Ovary (tissue), 9 donors: ENCODE data around the gene COA8. TPM values are rescaled to one million over a fixed set of nuclear protein-coding genes. Genes with fewer than 3 reads are reported as not detected.

Experiments
- DNase-seq, 5 donors: peaks; one replicate each; pipeline ENCODE4 v3.0.0-alpha.2; 2019 to 2020
- H3K27ac ChIP-seq, 2 donors: fragments of 200-600 bp; one replicate each; pipeline versions ENCODE4 v1.5.1 to v1.8.0; 2019 to 2022
- H3K27me3 ChIP-seq: fragments of 200-600 bp; one replicate; pipeline ENCODE4 v1.8.0; 2022
- H3K36me3 ChIP-seq: fragments of 200-600 bp; sonication (generic); one replicate; pipeline ENCODE4 v1.5.1; 2019
- H3K4me1 ChIP-seq: one replicate; pipeline ENCODE4 v1.8.1; 2013; ENCODE audit warnings: mild to moderate bottlenecking, moderate library complexity; ENCODE audit not compliant: insufficient read depth
- H3K4me3 ChIP-seq: fragments of 200-600 bp; sonication (generic); one replicate; pipeline ENCODE4 v1.5.1; 2017
- H3K9me3 ChIP-seq, 2 donors: fragments of 200-600 bp in 1 of 2; sonication (generic) in 1 of 2; one replicate each; pipeline versions ENCODE4 v1.5.1 to v1.8.1; 2013 to 2019; ENCODE audit warnings: mild to moderate bottlenecking in 1 of 2, moderate library complexity in 1 of 2
- EP300 ChIP-seq: sonication (generic); formaldehyde crosslinking; IDR thresholded peaks from one replicate; pipeline ENCODE4 v1.6.1; 2017; ENCODE audit warnings: antibody characterized with exemption
- POLR2A ChIP-seq: fragments of 450-650 bp; IDR thresholded peaks from one replicate; pipeline ENCODE4 v1.6.1; 2017; ENCODE audit warnings: antibody characterized with exemption, mild to moderate bottlenecking, moderate library complexity
- WGBS, 3 donors: extraction: QIAGEN DNeasy Blood & Tissue Kit in 1 of 3; methylation state at CpG; one replicate each; pipeline versions ENCODE4 v1.1.5 to v1.1.7; 2013 to 2017; 5-methylcytosine and 5-hydroxymethylcytosine counted together
- intact Hi-C, 4 donors: fragments of 100-400 bp; cut with DNase I; formaldehyde crosslinking; loops; one replicate each; pipeline versions ENCODE4 v1.11.0 to v1.15.1; 2022 to 2023
- polyA plus RNA-seq, 2 donors: library from polyadenylated mRNA; stranded (reverse); fragments of 200-250 nt in 1 of 2; fragments of 350-450 nt in 1 of 2; fragmentation: Illumina TruSeq in 1 of 2; extraction: RNeasy Lipid Tissue Mini Kit (QIAGEN cat#74804) in 1 of 2; gene quantifications; one replicate each; pipeline ENCODE4 v1.2.3, GENCODE V29; 2013 to 2014
- total RNA-seq, 7 donors: library from RNA; depleted of rRNA in 2 of 7; stranded (reverse); fragments of >200 nt in 2 of 7; fragmentation: NEBNext Ultra II Directional in 3 of 7; extraction: Animal tissue kit (Norgen Biotek cat#: 25700) in 3 of 7; gene quantifications; one replicate each; pipeline versions ENCODE4 v1.1.0 to v1.2.4, GENCODE V29; 2016 to 2023
- TF ChIP-seq, protein P1 (sequence below), 3 donors: fragments of 450-650 bp in 2 of 3; fragments of 200-600 bp in 1 of 3; IDR thresholded peaks; one replicate each; pipeline versions ENCODE4 v1.5.1 to v1.8.0; 2016 to 2022; ENCODE audit warnings: antibody characterized with exemption in 3 of 3, mild to moderate bottlenecking in 1 of 3
- donor health status: DM: no; HTN: no; CAD: no; lungs with moderate emphysema.
- donor health status: DM: no; HTN: no; CAD: no.
- donor health status: Bipolar disorder and iron deficiency.
- donor health status: DM: yes; HTN: yes; CAD: no.
- donor health status: DM: no; HTN: no; CAD: no.
- donor health status: DM: yes; HTN: yes; CAD: no.

The COA8 gene
- total and polyA plus RNA-seq, 9 donors: 11.4 to 50.1 (median 26.8) TPM

DNA sequence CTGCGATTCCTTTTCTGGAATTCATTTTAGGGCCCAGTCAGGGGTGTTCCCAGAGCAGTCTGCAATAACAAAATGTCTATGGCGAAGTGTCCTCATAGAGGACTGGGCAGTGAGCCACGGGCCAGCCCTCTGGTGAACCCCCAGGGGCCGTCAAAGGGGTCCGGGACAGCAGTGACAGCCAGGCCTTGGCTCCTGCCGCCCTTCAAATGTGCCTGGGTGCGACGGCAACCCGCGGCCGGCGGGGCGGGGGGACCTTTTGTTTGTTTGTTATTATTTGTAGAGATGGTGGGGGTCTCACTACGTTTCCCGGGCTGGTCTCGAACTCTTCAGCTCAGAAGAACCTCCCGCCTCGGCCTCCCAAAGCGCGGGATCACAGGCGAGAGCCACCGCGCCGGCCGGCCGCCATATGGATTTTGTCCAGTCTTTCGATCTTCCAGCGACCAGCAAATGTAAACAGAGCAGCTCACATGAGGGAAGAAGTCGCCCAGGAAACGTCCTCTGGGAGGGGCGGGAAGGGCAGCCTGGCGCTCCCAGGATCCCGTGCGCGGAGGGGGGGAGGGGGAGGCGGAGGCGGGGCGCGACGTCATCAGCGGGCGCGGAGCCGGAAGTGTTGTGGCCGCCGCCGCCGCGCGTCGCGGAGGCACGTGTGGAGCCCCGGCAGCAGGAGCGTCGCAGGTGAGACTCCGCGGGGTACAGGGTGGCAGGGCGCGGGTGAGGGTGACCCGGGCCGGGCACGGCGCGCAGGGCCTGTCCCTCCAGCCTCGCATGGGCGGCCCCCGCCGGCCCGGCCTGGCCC, 34.0 kb upstream of the COA8 start, which contains the start of gene TRMT61A:
Gene TRMT61A (plus strand): TSS at position 610 of the 796 bp plus-strand sequence. CDS start 783 bp downstream, outside the sequence.
- Histone ChIP-seq H3K36me3 (no peaks in the 10 kb centered on the region), H3K4me3 (peak within 1 kb of the TSS; percentile 94), H3K4me1 (peaks cover 17% of the 10 kb centered on the region), H3K27ac (peak within 1 kb of the TSS; percentile 79 to 90), H3K9me3 (no peaks in the 10 kb centered on the region), H3K27me3 (no peaks in the 10 kb centered on the region)
- intact Hi-C loops: no loop called here
- peak; percentile 92 to 94 (median 93) for DNase-seq
- peak; percentile 27 for TF ChIP-seq POLR2A
- TF ChIP-seq, protein P1, sequence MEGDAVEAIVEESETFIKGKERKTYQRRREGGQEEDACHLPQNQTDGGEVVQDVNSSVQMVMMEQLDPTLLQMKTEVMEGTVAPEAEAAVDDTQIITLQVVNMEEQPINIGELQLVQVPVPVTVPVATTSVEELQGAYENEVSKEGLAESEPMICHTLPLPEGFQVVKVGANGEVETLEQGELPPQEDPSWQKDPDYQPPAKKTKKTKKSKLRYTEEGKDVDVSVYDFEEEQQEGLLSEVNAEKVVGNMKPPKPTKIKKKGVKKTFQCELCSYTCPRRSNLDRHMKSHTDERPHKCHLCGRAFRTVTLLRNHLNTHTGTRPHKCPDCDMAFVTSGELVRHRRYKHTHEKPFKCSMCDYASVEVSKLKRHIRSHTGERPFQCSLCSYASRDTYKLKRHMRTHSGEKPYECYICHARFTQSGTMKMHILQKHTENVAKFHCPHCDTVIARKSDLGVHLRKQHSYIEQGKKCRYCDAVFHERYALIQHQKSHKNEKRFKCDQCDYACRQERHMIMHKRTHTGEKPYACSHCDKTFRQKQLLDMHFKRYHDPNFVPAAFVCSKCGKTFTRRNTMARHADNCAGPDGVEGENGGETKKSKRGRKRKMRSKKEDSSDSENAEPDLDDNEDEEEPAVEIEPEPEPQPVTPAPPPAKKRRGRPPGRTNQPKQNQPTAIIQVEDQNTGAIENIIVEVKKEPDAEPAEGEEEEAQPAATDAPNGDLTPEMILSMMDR (IDR thresholded peaks at IDR 0.05): no peak
- 1 to 2% (median 1%) methylated on average over 31 to 69 of the region's 70 CpGs for WGBS, 3 donors

DNA sequence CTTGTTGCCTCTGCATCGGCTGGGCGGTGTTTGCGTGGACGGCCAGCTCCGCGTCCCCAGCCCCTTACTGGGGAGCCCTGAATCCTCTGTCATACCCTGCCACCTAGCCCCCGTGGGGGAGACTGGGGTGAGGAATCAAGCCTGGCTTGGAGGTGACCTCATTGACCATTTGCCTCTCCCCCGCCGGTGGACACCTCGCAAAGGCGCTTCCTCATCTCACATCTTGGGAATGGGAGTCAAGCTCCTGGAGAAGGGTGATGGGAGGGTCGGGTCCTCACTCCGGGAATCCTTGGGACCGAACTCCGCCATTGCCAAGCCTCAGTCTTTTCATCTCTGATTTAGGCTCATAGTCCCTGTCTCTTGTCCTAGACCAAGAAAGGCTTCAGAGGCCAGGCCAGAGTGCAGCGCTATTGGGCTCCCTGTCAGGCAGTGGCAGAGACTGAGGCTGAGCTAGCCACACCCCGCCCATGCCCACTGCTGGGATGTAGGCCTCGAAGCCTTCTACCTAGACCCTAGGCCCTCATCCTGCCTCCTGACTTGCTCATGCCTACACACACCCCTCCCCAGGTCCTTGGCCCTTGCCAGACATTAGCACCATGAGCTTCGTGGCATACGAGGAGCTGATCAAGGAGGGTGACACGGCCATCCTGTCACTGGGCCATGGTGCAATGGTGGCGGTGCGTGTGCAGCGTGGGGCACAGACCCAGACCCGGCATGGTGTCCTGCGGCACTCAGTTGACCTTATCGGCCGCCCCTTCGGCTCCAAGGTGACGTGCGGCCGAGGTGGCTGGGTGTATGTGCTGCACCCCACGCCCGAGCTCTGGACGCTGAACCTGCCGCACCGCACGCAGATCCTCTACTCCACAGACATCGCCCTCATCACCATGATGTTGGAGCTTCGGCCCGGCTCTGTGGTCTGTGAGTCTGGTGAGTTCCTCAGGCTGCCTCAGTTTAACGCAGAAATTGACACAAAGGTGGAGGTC, 33.1 kb upstream of the COA8 start:
- intact Hi-C loops: no loop called here
- Histone ChIP-seq H3K4me1 (peaks cover 17% of the 10 kb centered on the region), H3K9me3 (no peaks in the 10 kb centered on the region), H3K27ac (peak overlapping the region; percentile 51 to 90), H3K4me3 (peak overlapping the region; percentile 94), H3K27me3 (no peaks in the 10 kb centered on the region), H3K36me3 (no peaks in the 10 kb centered on the region)
- 45 to 49% (median 46%) methylated on average over 33 to 42 of the region's 42 CpGs for WGBS, 3 donors
- TF ChIP-seq EP300 (no peak), POLR2A (no peak)
- TF ChIP-seq, protein P1 (IDR thresholded peaks at IDR 0.05): no peak
- DNase-seq: peak in 2 of 5 donors; percentile 46 to 50

DNA sequence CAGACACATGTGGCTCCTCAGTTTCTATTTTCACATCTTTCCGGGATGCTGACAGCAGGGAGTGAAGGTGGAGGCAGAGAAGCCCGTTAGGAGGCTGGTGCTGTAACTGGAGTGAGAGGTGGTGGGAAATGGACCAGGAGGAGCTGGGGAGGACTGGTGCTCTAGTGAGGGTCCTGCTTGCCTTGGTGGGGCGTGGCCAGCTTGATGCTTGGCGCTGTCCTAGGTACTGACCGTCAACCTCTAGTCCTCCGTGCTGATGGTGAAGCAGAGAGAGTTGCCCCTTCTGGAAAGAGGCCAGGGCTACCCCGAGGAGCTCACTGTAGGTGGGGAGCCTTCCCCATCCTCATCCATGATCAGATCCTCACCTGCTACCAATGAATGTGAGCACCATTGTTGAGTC, 32.4 kb upstream of the COA8 start:
- H3K27me3 ChIP-seq: no peaks in the 10 kb centered on the region
- H3K4me3 ChIP-seq: no peak overlapping the region
- H3K9me3 ChIP-seq: no peaks in the 10 kb centered on the region
- no peaks in the 10 kb centered on the region for H3K36me3 ChIP-seq
- H3K27ac ChIP-seq: no peak overlapping the region
- intact Hi-C loops: no loop called here
- DNase-seq: peak in 2 of 5 donors; percentile 51 to 59
- no peak for TF ChIP-seq EP300
- TF ChIP-seq, protein P1 (IDR thresholded peaks at IDR 0.05): no peak
- TF ChIP-seq POLR2A: no peak
- WGBS, 3 donors: 32 to 38% (median 35%) methylated on average over 6 to 7 of the region's 7 CpGs
- H3K4me1 ChIP-seq: peaks cover 17% of the 10 kb centered on the region

DNA sequence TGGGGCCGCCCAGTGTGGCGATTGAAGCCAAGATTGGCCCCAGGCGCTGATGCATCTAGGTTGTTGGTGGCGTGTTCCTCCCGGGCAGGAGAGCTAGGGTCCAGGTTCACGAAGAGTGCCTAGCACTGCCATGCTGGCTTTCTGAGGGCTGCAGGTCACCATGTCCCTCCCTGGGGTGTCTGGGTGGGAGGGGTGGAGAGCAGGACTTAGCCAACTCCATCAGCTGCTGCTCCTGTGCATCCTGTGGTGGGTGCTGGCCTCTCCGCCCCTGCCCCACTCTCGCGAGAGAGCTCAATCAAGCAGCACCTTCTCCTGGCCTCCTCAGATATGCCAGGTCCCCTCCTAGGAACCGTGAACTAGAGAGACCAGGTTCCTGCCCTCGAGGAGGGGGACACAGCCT, 31.9 kb upstream of the COA8 start:
- no peak overlapping the region for H3K27ac ChIP-seq
- H3K9me3 ChIP-seq: no peaks in the 10 kb centered on the region
- no peak overlapping the region for H3K4me3 ChIP-seq
- H3K27me3 ChIP-seq: no peaks in the 10 kb centered on the region
- 86 to 87% (median 87%) methylated on average over 11 of the region's 11 CpGs for WGBS, 3 donors
- no peak for DNase-seq
- intact Hi-C loops: no loop called here
- no peaks in the 10 kb centered on the region for H3K36me3 ChIP-seq
- peaks cover 17% of the 10 kb centered on the region for H3K4me1 ChIP-seq
- TF ChIP-seq, protein P1 (IDR thresholded peaks at IDR 0.05): no peak
- TF ChIP-seq EP300: no peak
- no peak for TF ChIP-seq POLR2A
